GM12873 (cell line): Measurements from ENCODE around the gene CDH2.

Experiments
- TF ChIP-seq, protein P1 (sequence below): IDR thresholded peaks from 2 replicates; pipeline ENCODE4 v1.5.1; 2012; ENCODE audit warnings: low read depth, mild to moderate bottlenecking, moderate library complexity, low read length, control low read depth; ENCODE audit not compliant: insufficient read depth; ENCODE audit errors: missing control alignments

Gene CDH2

DNA sequence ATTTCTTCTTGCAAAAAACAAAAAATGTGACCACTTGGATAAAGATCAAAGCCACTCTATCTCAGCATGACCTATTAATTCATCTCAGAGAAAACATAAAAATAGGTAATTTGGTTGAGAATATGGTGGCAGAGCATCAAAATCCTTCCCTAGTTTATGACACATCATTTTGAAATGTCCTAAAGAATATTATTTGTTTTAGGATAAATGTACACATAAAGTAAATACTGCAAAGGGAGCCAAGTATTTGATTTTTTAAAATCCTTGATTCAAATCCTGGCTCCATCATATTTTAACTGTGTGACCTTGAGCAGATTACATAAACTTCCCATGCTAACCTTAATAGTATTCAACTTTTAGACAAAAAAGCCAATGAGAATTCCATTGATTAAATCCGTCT, 206.6 kb downstream of the CDH2 start:
- TF ChIP-seq, protein P1, sequence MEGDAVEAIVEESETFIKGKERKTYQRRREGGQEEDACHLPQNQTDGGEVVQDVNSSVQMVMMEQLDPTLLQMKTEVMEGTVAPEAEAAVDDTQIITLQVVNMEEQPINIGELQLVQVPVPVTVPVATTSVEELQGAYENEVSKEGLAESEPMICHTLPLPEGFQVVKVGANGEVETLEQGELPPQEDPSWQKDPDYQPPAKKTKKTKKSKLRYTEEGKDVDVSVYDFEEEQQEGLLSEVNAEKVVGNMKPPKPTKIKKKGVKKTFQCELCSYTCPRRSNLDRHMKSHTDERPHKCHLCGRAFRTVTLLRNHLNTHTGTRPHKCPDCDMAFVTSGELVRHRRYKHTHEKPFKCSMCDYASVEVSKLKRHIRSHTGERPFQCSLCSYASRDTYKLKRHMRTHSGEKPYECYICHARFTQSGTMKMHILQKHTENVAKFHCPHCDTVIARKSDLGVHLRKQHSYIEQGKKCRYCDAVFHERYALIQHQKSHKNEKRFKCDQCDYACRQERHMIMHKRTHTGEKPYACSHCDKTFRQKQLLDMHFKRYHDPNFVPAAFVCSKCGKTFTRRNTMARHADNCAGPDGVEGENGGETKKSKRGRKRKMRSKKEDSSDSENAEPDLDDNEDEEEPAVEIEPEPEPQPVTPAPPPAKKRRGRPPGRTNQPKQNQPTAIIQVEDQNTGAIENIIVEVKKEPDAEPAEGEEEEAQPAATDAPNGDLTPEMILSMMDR: no peak

DNA sequence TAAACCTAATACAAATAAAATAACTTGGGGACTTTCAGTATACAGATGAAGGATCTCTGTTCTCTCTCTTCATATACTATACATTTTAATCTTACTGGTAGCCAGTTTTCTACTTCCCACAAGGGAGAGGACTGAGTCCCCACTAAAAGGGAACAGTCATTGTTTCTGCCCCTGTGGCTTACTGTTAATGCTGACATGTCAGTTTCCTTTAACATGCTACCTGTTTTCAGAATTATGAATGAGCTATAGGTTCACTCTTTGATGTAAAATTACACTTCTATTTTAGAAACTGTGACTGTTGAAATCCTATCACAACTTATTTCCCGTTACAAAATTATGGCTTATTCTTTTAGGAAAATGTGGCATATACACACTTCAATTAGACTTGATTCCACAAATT, 207.7 kb downstream of the CDH2 start:
- TF ChIP-seq, protein P1: no peak

DNA sequence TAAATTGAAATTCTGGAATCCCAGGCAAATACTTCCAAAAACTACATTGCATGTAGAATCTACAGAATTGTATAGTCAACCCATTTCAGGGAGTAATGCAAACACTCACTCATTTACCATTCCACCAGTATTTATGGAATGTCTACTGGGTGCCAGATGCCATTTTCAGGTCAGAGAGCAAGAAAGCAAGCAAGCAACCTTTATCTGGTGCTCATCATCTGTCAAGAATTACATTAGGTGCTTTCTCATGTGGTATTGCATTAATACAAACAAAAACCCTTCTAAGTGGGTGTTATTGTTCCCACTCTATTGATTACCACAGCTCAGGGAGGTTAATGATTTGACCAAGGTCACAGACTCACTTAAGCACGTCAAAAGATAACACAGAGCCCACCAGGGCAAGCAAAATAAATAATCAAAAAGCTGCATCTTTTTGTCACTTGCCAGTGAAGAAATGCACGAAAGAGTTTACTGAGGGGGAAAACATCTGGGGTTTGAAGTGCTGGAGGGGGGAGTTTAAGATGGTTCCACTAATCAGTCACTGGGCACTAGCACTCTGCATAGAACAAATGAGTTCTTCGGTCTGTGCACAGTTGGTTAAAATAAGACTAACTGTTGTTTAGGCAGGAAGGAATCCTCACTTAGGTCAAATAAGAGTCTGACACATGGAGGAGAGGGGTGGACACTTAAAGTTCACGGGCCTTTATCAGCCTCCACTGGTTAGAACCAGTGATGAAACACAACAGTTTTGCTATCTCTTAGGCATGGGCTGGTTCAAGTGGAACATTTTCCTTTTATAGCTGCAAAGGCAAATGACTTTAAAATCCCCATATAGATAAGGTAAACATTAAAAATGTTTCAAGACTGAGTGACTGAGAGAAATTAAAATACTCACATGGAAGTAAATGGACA, 208.8 kb downstream of the CDH2 start:
- TF ChIP-seq, protein P1: no peak

DNA sequence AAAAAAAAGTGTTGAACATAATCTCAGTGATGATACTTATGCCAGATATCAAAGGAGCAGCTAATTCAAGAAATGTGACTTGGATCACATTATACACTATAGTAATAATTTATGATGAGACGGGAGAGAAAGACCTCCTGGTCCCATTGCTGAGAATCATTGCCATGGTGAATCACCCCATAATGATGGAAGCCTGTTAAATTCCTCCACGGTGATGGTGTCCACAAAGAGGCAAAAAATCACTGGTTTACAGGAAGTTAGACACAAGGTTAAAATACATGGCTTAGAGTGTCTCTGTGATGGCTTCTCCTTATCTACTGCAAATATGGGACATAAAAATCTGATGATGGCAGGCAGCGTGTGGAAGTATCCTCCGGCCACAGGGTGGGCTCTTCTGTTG, 210.0 kb downstream of the CDH2 start:
- TF ChIP-seq, protein P1: no peak

GRCh38 chr18:27964811-27965210, 212.1 kb downstream of the CDH2 start:
- TF ChIP-seq, protein P1: no peak

GRCh38 chr18:27959101-27959500, 217.8 kb downstream of the CDH2 start:
- TF ChIP-seq, protein P1: no peak

GRCh38 chr18:27956001-27956640, 220.8 kb downstream of the CDH2 start:
- TF ChIP-seq, protein P1: no peak
